ENCODE results near the gene TAS2R46. TPM values are rescaled to one million over a fixed set of nuclear protein-coding genes. Genes with fewer than 3 reads are reported as not detected.
"Not testable (repeated sequence)": the region's sequence is repeated elsewhere in the genome, so short reads cannot be mapped to it uniquely, and the experiment has no call there.

Gene TAS2R46, protein sequence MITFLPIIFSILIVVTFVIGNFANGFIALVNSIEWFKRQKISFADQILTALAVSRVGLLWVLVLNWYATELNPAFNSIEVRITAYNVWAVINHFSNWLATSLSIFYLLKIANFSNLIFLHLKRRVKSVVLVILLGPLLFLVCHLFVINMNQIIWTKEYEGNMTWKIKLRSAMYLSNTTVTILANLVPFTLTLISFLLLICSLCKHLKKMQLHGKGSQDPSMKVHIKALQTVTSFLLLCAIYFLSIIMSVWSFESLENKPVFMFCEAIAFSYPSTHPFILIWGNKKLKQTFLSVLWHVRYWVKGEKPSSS
- total RNA-seq, result 1 to 10 TPM in 7 of 8 experiments, under 1 TPM in 1; 0.83 to 9.3 (median 1.8) TPM

DNA sequence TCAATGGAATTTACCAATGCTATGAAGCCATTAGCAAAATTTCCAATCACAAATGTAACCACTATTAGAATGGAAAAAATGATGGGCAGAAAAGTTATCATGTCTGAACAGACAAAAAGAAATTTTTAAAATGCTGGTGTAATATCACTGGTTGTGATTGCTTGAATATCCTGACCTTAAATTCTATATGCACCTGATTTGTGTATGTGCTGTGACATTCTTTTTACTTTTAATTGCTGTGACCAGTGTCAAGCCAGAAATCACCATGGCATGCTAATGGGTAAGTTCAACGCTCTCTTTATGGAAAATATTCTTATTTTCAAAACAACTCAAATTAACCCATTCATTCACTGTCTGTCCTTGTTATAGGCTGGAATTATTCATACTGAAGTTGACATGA is at the start of gene TAS2R46:
TSS of gene TAS2R46 (minus strand) at position 101 of the 400 bp plus-strand sequence. CDS start at position 101, 0 bp downstream.
- in situ Hi-C loops (cut with MboI; ENCODE audit: low pct_unique_long_range_greater_than_20kb in 2 of 9, low sequenced_read_pairs in 9 of 9, unreplicated experiment in 9 of 9); H3K27ac ChIP-seq; H3K4me3 ChIP-seq; ATAC-seq (replicated peaks in 6 of 8); H3K4me1 ChIP-seq (replicated peaks in 1 of 2): not testable (repeated sequence)
- WGBS, 10 experiments, result 20 to 100% (median 100%) methylated on average over 1 of the region's 1 CpG; no CpG with 5 or more reads in 5 of the 10 experiments

GRCh38 chr12:11111213-11111612 is 49.1 kb upstream of the TAS2R46 start:
- in situ Hi-C loops (cut with MboI; ENCODE audit: low pct_unique_long_range_greater_than_20kb in 2 of 9, low sequenced_read_pairs in 9 of 9, unreplicated experiment in 9 of 9); ATAC-seq (replicated peaks in 6 of 8); H3K27ac ChIP-seq; H3K4me3 ChIP-seq; H3K4me1 ChIP-seq (replicated peaks in 1 of 2): not testable (repeated sequence)
- 88 to 100% (median 100%) methylated on average over 1 of the region's 1 CpG; no CpG with 5 or more reads in 3 of the 10 experiments for WGBS, 10 experiments

DNA sequence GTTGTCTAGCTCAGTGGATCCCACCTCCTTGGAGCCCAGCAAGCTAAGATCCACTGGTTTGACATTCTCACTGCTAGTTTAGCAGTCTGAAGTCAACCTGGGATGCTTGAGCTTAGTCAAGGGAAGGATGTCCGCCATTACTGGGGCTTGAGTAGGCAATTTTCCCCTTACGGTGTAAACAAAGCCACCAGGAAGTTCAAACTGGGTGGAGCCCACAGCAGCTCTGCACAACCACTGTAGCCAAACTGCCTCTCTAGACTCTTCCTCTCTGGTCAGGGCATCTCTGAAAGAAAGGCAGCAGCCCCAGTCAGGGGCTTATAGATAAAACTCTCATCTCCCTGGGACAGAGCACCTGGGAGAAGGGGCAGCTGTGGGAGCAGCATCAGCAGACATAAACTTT is 46.8 kb upstream of the TAS2R46 start:
- 83 to 100% (median 100%) methylated on average over 1 to 2 of the region's 2 CpGs; no CpG with 5 or more reads in 6 of the 10 experiments for WGBS, 10 experiments
- ATAC-seq (replicated peaks in 6 of 8), result no peak

DNA sequence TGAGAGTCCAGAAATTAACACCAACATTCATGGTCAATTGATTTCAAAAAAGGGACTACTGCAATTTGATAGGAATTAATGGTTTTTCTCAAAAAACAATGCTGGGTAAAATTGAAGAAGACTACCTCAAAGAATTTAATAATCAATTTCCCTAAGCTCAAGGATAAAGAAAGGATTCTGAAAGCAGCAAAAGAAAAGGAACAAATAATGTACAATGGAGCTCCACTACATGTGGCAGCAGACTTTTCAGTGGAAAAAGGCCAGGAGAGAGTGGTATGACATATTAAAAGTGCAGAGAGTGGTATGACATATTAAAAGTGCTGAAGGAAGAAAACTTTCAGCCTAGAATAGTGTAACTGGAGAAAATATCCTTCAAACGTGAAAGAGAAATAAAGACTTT is 45.6 kb upstream of the TAS2R46 start:
- no peaks in the 10 kb centered on the region for H3K4me1 ChIP-seq (replicated peaks in 1 of 2)
- H3K4me3 ChIP-seq, result no peak overlapping the region
- WGBS, 10 experiments, result 57 to 100% (median 92%) methylated on average over 1 of the region's 1 CpG; no CpG with 5 or more reads in 2 of the 10 experiments
- no peak overlapping the region for H3K27ac ChIP-seq
- no peak for ATAC-seq (replicated peaks in 6 of 8)
- in situ Hi-C loops (cut with MboI; ENCODE audit: low pct_unique_long_range_greater_than_20kb in 2 of 9, low sequenced_read_pairs in 9 of 9, unreplicated experiment in 9 of 9), result no loop called here

More for the DNA sequence above, 46.8 kb upstream of the TAS2R46 start:
- Histone ChIP-seq H3K4me1 (replicated peaks in 1 of 2) (no peaks in the 10 kb centered on the region), H3K4me3 (no peak overlapping the region), H3K27ac (no peak overlapping the region)
- in situ Hi-C loops (cut with MboI; ENCODE audit: low pct_unique_long_range_greater_than_20kb in 2 of 9, low sequenced_read_pairs in 9 of 9, unreplicated experiment in 9 of 9), result no loop called here

GRCh38 chr12:11106288-11106687 is 44.2 kb upstream of the TAS2R46 start:
- in situ Hi-C loops (cut with MboI; ENCODE audit: low pct_unique_long_range_greater_than_20kb in 2 of 9, low sequenced_read_pairs in 9 of 9, unreplicated experiment in 9 of 9), result no loop called here
- Histone ChIP-seq H3K4me1 (replicated peaks in 1 of 2) (no peaks in the 10 kb centered on the region), H3K4me3 (no peak overlapping the region), H3K27ac (no peak overlapping the region)
- WGBS, 10 experiments, result 87 to 100% (median 100%) methylated on average over 2 of the region's 2 CpGs; no CpG with 5 or more reads in 1 of the 10 experiments
- no peak for ATAC-seq (replicated peaks in 6 of 8)

GRCh38 chr12:11105546-11105945 is 43.5 kb upstream of the TAS2R46 start:
- Histone ChIP-seq H3K27ac (no peak overlapping the region), H3K4me1 (replicated peaks in 1 of 2) (no peaks in the 10 kb centered on the region), H3K4me3 (no peak overlapping the region)
- in situ Hi-C loops (cut with MboI; ENCODE audit: low pct_unique_long_range_greater_than_20kb in 2 of 9, low sequenced_read_pairs in 9 of 9, unreplicated experiment in 9 of 9), result no loop called here
- WGBS, 10 experiments, result 0 to 100% (median 70%) methylated on average over 1 to 2 of the region's 2 CpGs; no CpG with 5 or more reads in 1 of the 10 experiments
- no peak for ATAC-seq (replicated peaks in 6 of 8)

- in situ Hi-C loops (cut with MboI; ENCODE audit: low pct_unique_long_range_greater_than_20kb in 2 of 9, low sequenced_read_pairs in 9 of 9, unreplicated experiment in 9 of 9); H3K27ac ChIP-seq; H3K4me3 ChIP-seq; H3K4me1 ChIP-seq (replicated peaks in 1 of 2); ATAC-seq (replicated peaks in 6 of 8): not testable (repeated sequence)
- no CpG with 5 or more reads among the region's 2 CpGs for WGBS, 10 experiments
Observed at GRCh38 chr12:11094910-11095309, 32.8 kb upstream of the TAS2R46 start.

- WGBS, 10 experiments, result 97 to 100% methylated on average over 1 to 4 of the region's 6 CpGs; no CpG with 5 or more reads in 8 of the 10 experiments
- in situ Hi-C loops (cut with MboI; ENCODE audit: low pct_unique_long_range_greater_than_20kb in 2 of 9, low sequenced_read_pairs in 9 of 9, unreplicated experiment in 9 of 9), result no loop called here
- H3K4me1 ChIP-seq (replicated peaks in 1 of 2), result no peaks in the 10 kb centered on the region
- H3K27ac ChIP-seq, result no peak within 1 kb of the TSS
- no peak for ATAC-seq (replicated peaks in 6 of 8)
- no peak within 1 kb of the TSS for H3K4me3 ChIP-seq
Observed at GRCh38 chr12:11092128-11092527, 30.0 kb upstream of the TAS2R46 start, which contains the start of gene TAS2R43. Gene TAS2R43 (minus strand): TSS chr12:11092313. CDS start chr12:11092229, 84 bp downstream.

DNA sequence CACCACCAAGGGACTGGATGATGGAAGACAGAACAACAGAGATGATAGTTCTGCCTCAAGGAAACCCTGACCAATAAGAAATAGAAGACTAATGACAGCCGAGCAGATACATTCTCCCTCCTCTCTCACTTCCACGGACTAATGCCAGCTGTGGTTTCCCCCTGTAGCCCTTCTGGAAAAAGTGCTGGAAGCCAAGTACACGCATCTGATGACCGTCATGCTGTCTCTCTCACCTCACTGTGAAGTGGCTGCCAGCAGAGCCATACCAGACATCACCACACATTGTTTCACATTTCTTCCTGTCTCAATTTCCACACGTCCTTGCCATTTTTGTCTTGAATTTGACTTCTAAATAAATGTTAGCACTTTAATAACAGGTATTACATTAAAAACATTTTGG is 27.2 kb upstream of the TAS2R46 start:
- H3K4me3 ChIP-seq, result no peak overlapping the region

GRCh38 chr12:11085419-11085818 is 23.3 kb upstream of the TAS2R46 start:
- 80 to 100% (median 92%) methylated on average over 1 to 3 of the region's 3 CpGs; no CpG with 5 or more reads in 4 of the 10 experiments for WGBS, 10 experiments
- no peak for ATAC-seq (replicated peaks in 6 of 8)

More for the DNA sequence above, 27.2 kb upstream of the TAS2R46 start:
- no peak for ATAC-seq (replicated peaks in 6 of 8)
- Histone ChIP-seq H3K4me1 (replicated peaks in 1 of 2) (no peaks in the 10 kb centered on the region), H3K27ac (no peak overlapping the region)
- WGBS, 10 experiments, result 87 to 100% (median 100%) methylated on average over 1 to 4 of the region's 5 CpGs; no CpG with 5 or more reads in 5 of the 10 experiments
- in situ Hi-C loops (cut with MboI; ENCODE audit: low pct_unique_long_range_greater_than_20kb in 2 of 9, low sequenced_read_pairs in 9 of 9, unreplicated experiment in 9 of 9), result no loop called here

GRCh38 chr12:11081987-11082386 is 19.9 kb upstream of the TAS2R46 start:
- H3K4me3 ChIP-seq, result no peak overlapping the region
- 100% methylated on average over 1 to 2 of the region's 2 CpGs; no CpG with 5 or more reads in 7 of the 10 experiments for WGBS, 10 experiments
- ATAC-seq (replicated peaks in 6 of 8), result no peak
- no peak overlapping the region for H3K27ac ChIP-seq
- no peaks in the 10 kb centered on the region for H3K4me1 ChIP-seq (replicated peaks in 1 of 2)
- in situ Hi-C loops (cut with MboI; ENCODE audit: low pct_unique_long_range_greater_than_20kb in 2 of 9, low sequenced_read_pairs in 9 of 9, unreplicated experiment in 9 of 9), result no loop called here

More at GRCh38 chr12:11085419-11085818, 23.3 kb upstream of the TAS2R46 start:
- Histone ChIP-seq H3K4me1 (replicated peaks in 1 of 2) (no peaks in the 10 kb centered on the region), H3K4me3 (no peak overlapping the region), H3K27ac (no peak overlapping the region)
- in situ Hi-C loops (cut with MboI; ENCODE audit: low pct_unique_long_range_greater_than_20kb in 2 of 9, low sequenced_read_pairs in 9 of 9, unreplicated experiment in 9 of 9), result no loop called here

- WGBS, 10 experiments, result 83 to 100% (median 95%) methylated on average over 1 of the region's 1 CpG; no CpG with 5 or more reads in 4 of the 10 experiments
- in situ Hi-C loops (cut with MboI; ENCODE audit: low pct_unique_long_range_greater_than_20kb in 2 of 9, low sequenced_read_pairs in 9 of 9, unreplicated experiment in 9 of 9), result no loop called here
- Histone ChIP-seq H3K4me3 (no peak overlapping the region), H3K27ac (no peak overlapping the region), H3K4me1 (replicated peaks in 1 of 2) (no peaks in the 10 kb centered on the region)
- no peak for ATAC-seq (replicated peaks in 6 of 8)
Observed at GRCh38 chr12:11078246-11078645, 16.2 kb upstream of the TAS2R46 start.

DNA sequence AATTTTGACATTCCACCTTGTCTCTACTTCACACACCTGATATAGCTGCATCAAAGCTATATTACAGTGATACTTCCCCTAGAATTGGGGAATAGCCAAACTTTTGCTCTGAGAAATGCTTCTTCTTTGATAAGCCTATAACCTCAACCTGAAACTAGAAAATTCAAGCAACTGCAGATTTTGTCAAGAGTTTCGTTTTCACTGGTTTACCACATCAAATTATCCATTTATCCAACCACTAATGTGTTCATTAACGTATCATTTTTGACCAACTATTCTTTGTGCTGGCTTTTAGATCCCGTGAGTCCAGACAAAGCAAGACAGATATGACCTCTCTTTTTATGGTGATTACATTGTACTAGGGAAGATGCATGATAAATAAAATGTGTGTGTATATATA is 13.5 kb upstream of the TAS2R46 start:
- Histone ChIP-seq H3K4me3 (no peak overlapping the region), H3K4me1 (replicated peaks in 1 of 2) (no peaks in the 10 kb centered on the region), H3K27ac (no peak overlapping the region)
- in situ Hi-C loops (cut with MboI; ENCODE audit: low pct_unique_long_range_greater_than_20kb in 2 of 9, low sequenced_read_pairs in 9 of 9, unreplicated experiment in 9 of 9), result no loop called here
- no peak for ATAC-seq (replicated peaks in 6 of 8)
- 40 to 100% (median 85%) methylated on average over 1 to 3 of the region's 3 CpGs; no CpG with 5 or more reads in 6 of the 10 experiments for WGBS, 10 experiments
